PFSK-1 (cell line): Measurements from ENCODE around the gene RPL38.

Experiments used
- FOXP2 ChIP-seq: optimal IDR thresholded peaks from 2 replicates; pipeline ENCODE3; 2011; ENCODE audit warnings: borderline replicate concordance, control low read depth, inconsistent platforms; ENCODE audit not compliant: insufficient read depth; ENCODE audit errors: extremely low read length, extremely low read depth
- POLR2AphosphoS5 ChIP-seq: IDR thresholded peaks from 2 replicates; pipeline ENCODE4 v1.6.1; 2012; ENCODE audit warnings: low read depth, mild to moderate bottlenecking, control low read depth, low read length, moderate library complexity
- SIN3A ChIP-seq: IDR thresholded peaks from 2 replicates; pipeline ENCODE4 v1.6.1; 2012; ENCODE audit warnings: mild to moderate bottlenecking, low read length, moderate library complexity, borderline replicate concordance; ENCODE audit not compliant: insufficient read depth
- TAF1 ChIP-seq: IDR thresholded peaks from 2 replicates; pipeline ENCODE4 v1.6.1; 2012; ENCODE audit warnings: low read length, control low read depth, borderline replicate concordance; ENCODE audit not compliant: insufficient read depth
- TF ChIP-seq, protein P1 (sequence below), 2 experiments: IDR thresholded peaks; 2 replicates each; pipeline versions ENCODE4 v1.6.1 to v1.8.0; 2011 to 2012; ENCODE audit warnings: low read depth in 2 of 2, low read length in 2 of 2, control low read depth in 1 of 2, inconsistent platforms in 1 of 2, mild to moderate bottlenecking in 1 of 2, moderate library complexity in 1 of 2; ENCODE audit not compliant: insufficient read depth in 1 of 2

The RPL38 gene

DNA sequence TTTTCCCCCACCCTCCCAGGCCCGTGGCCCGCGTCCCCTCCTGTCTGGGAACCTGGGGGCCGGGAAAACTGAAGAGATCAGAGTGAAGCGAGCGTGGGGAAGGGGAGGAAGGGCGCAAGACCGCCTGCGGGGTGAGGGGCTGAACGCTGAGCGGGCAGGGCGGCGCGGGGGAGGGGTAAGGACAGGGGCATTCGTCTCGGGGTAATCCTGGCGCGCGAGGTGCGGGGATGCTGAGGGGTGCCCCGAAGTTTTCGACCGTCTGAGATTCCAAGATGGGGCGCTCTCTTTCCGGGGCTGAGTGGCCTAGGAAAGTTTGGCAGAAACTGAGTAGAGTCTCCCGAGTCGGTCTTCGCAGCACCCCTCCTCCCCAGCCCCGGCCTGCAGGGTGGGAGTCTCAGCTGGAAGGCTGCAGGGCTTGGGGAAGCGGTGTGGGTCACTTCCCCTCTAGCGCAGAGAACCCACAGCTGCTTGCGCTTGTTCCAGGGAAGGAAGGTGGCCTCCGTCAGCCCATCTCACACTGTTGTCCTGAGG is 10.4 kb downstream of the RPL38 start:
- TF ChIP-seq TAF1 = no peak
- no peak for TF ChIP-seq POLR2AphosphoS5
- TF ChIP-seq FOXP2 = no peak
- TF ChIP-seq SIN3A = no peak
- TF ChIP-seq, protein P1, sequence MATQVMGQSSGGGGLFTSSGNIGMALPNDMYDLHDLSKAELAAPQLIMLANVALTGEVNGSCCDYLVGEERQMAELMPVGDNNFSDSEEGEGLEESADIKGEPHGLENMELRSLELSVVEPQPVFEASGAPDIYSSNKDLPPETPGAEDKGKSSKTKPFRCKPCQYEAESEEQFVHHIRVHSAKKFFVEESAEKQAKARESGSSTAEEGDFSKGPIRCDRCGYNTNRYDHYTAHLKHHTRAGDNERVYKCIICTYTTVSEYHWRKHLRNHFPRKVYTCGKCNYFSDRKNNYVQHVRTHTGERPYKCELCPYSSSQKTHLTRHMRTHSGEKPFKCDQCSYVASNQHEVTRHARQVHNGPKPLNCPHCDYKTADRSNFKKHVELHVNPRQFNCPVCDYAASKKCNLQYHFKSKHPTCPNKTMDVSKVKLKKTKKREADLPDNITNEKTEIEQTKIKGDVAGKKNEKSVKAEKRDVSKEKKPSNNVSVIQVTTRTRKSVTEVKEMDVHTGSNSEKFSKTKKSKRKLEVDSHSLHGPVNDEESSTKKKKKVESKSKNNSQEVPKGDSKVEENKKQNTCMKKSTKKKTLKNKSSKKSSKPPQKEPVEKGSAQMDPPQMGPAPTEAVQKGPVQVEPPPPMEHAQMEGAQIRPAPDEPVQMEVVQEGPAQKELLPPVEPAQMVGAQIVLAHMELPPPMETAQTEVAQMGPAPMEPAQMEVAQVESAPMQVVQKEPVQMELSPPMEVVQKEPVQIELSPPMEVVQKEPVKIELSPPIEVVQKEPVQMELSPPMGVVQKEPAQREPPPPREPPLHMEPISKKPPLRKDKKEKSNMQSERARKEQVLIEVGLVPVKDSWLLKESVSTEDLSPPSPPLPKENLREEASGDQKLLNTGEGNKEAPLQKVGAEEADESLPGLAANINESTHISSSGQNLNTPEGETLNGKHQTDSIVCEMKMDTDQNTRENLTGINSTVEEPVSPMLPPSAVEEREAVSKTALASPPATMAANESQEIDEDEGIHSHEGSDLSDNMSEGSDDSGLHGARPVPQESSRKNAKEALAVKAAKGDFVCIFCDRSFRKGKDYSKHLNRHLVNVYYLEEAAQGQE (IDR thresholded peaks at IDR 0.05; ENCODE audit: insufficient read depth in 1 of 2, low read depth in 2 of 2, low read length in 2 of 2) = no peak

DNA sequence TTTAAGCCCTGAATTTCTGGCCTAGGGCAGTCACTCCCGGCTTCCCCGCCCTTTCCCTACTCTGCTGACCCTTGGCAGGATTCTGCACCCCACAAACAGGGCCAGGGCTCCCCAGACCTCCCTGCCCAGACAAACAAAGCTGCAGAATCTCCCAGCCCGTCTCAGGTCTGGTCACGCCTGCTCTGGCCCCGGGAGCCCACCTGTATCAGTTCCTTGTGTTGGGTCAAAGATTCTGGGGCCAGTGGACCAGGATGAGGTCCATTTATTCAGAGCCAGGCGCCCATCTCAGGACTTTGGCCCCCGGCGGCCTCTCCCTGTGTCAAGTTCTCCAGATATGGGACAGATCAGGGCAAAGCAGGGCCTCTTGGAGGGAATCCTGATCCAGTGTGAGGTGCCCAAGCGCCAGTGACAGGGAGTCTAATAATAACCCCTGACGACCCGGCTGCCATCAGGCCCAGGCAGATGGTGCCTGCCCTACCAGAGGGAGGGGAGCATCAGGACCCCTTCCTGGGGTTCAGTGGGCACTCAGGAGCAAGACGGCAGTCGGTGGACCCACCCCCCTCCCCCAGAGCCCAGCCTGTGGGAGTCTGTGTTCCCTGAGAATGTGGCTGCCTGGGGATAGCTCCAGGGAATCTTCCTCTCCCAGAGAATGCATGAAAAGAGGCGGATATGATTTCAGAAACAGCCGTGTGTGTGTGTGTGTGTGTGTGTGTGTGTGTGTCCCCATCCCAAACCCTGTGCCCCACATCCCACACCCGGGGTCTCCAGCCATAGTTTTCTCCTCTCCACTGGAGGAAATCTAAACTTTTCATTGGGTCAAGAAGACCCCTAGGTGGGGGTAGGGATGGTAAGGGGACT is 11.2 kb downstream of the RPL38 start:
- TF ChIP-seq POLR2AphosphoS5 = no peak
- no peak for TF ChIP-seq SIN3A
- no peak for TF ChIP-seq TAF1
- TF ChIP-seq FOXP2 = no peak

DNA sequence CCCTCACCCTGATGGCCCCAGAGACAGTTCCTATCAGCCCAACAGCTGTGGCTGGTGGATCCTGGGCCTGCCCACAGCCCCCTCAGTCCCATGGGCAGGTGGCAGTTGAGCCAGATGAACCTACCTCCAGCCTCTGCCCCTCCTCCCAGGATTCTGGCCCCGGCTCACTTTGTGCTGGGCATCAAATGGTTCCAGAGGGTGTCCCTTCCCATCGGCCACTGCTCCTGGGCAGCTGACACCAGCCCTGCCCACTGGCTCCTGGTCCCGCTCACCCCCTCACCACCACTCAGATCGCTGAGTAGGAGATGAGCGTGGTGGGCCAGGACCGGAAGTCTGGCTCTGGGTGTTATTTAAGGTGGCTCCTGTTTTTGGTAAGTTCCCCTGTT is 11.9 kb downstream of the RPL38 start:
- TF ChIP-seq TAF1 (no peak), FOXP2 (no peak), POLR2AphosphoS5 (no peak), SIN3A (no peak)
- TF ChIP-seq, protein P1 (IDR thresholded peaks at IDR 0.05; ENCODE audit: insufficient read depth in 1 of 2, low read depth in 2 of 2, low read length in 2 of 2) = no peak

DNA sequence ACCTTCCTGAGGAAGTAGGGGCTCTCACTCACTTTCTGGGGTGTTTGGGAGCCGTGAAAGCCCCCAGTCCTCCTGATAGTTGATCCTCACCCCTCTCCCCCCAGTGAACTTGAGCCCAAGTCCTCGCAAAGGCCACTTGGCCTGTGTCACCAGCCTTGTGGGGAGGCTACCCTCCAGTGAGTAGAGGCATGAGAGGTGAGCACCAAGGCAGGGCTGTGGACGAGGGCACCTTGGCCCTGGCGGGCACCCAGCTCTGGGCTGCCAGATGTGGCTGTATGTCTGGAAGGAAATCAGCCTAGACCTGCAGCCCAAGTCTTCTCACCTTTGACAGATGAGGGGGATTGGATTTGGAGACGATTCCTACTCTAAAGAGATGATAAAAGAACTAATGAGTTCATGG is 13.0 kb downstream of the RPL38 start:
- TF ChIP-seq SIN3A = no peak
- no peak for TF ChIP-seq POLR2AphosphoS5
- TF ChIP-seq, protein P1 (IDR thresholded peaks at IDR 0.05; ENCODE audit: insufficient read depth in 1 of 2, low read depth in 2 of 2, low read length in 2 of 2) = no peak
- TF ChIP-seq TAF1 = no peak
- no peak for TF ChIP-seq FOXP2

DNA sequence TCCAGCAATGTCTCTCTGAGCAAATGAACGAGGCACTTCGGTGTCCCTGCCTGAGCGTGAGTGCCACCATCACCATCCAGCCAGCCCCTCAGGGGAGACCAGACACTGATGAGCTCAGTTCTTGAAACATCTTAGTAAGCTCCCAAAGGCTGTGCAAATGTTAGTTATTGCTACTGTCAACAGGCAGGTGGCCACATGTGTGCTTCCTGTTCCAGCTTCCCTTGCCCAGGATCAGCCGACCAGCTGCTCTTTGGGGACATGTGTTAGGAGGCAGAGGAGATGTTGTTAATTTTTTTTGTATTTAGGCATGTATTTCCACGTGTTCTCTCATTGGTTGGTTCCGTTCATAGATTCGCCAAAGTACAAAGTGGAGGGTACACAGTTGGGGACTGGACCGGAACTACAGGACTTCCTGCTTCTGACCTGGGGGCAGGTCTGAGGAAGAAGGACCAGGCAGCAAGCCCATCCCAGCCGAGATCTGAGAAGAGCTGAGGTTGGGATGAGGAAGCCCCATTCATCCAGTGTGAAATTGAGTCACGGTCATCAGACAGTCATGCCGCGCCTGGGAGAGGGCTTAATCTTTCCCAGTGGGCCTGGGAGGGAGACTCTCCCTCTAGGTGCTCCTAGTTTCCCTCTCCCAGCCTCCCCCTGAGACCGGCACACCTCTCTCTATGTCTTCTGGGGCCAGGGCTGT is 13.7 kb downstream of the RPL38 start:
- TF ChIP-seq, protein P1 (IDR thresholded peaks at IDR 0.05; ENCODE audit: insufficient read depth in 1 of 2, low read depth in 2 of 2, low read length in 2 of 2) = no peak
- TF ChIP-seq FOXP2 = no peak
- no peak for TF ChIP-seq TAF1
- TF ChIP-seq SIN3A = no peak
- no peak for TF ChIP-seq POLR2AphosphoS5
